ENCODE data around the gene BIN2.
"Not testable (repeated sequence)": the region's sequence is repeated elsewhere in the genome, so short reads cannot be mapped to it uniquely, and the experiment has no call there.

DNA sequence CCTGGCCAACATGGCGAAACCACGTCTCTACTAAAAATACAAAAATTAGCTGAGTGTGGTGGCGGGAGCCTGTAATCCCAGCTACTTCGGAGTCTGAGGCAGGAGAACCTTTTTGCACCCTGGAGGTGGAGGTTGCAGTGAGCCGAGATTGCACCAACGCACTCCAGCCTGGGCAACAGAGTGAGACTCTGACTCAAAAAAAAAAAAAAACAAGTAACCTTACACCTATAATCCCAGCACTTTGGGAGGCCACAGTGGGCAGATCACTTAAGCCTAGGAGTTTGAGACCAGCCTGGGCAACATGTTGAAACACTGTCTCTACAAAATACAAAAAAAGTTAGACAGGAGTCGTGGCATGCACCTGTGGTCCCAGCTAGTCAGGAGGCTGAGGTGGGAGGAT is 51.2 kb downstream of the BIN2 start:
- not testable (repeated sequence) for TF ChIP-seq CTCF (IDR thresholded peaks at IDR 0.05; ENCODE audit: low read depth, low read length, poor library complexity, severe bottlenecking); EZH2phosphoT487 (IDR thresholded peaks at IDR 0.05; ENCODE audit: borderline replicate concordance, low read length)
